DOHH2 (cell line): ENCODE results near the gene ITGA8.

Source experiments
- EZH2phosphoT487 ChIP-seq: fragments of 200-600 bp; sonication (generic); IDR thresholded peaks from 2 replicates; pipeline ENCODE4 v1.6.1; 2017; ENCODE audit warnings: borderline replicate concordance, mild to moderate bottlenecking, antibody characterized with exemption, low read length, moderate library complexity, mixed read lengths
- TF ChIP-seq, protein P1 (sequence below): fragments of 200-600 bp; sonication (generic); IDR thresholded peaks from one replicate; pipeline ENCODE4 v1.5.1; 2014; ENCODE audit warnings: antibody characterized with exemption, mild to moderate bottlenecking, low read depth, low read length; ENCODE audit not compliant: poor library complexity, severe bottlenecking

DNA sequence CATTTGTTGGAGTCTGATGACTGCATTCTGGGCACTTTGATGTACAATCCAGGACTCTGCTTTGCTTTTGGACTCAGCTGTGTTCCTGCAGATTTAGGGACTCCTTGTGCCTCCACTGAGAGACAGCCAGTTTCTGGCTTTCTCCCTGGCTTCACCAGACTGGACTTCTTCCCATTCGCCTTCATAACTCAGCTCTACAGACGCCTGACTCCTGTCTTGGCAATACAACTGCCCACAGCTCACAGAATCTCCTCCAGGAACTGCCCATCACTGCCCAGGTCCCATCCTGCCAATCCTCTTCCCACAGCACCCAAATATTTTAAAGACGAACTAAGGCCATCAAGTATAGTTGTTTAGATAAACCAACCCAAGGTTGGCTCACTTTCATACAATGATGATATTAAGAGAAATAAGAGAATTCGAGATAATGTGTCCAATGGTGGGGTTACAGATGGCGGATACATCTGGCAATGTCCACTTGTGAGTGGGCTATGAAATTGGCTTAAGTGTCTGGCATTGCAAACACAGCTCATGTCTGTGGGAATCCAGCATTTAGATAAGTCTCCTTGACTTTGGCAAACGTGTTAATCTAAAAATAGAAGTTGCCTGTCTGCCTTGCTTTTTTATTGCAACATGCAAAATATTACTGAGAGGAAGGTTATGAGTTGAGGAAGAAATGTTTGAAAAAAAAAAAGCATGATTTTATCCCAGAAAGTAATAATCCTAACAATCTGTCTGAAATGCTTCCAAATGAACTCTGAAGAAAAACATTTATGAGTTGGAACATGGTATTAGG, 95.1 kb downstream of the ITGA8 start:
- no peak for TF ChIP-seq EZH2phosphoT487
- TF ChIP-seq, protein P1, sequence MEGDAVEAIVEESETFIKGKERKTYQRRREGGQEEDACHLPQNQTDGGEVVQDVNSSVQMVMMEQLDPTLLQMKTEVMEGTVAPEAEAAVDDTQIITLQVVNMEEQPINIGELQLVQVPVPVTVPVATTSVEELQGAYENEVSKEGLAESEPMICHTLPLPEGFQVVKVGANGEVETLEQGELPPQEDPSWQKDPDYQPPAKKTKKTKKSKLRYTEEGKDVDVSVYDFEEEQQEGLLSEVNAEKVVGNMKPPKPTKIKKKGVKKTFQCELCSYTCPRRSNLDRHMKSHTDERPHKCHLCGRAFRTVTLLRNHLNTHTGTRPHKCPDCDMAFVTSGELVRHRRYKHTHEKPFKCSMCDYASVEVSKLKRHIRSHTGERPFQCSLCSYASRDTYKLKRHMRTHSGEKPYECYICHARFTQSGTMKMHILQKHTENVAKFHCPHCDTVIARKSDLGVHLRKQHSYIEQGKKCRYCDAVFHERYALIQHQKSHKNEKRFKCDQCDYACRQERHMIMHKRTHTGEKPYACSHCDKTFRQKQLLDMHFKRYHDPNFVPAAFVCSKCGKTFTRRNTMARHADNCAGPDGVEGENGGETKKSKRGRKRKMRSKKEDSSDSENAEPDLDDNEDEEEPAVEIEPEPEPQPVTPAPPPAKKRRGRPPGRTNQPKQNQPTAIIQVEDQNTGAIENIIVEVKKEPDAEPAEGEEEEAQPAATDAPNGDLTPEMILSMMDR: no peak
